K562 (cell line): ENCODE measurements around the gene FRMD4A. TPM values are rescaled to one million over a fixed set of nuclear protein-coding genes. Genes with fewer than 3 reads are reported as not detected.

Experiments
- ATAC-seq: fragments of 200-7000 bp; cut with Tn5 transposase; 3 replicates; pipeline ENCODE4 v1.9.1; 2020; ENCODE audit warnings: moderate library complexity
- BruUV-seq: library from RNA; stranded (reverse); fragments of 400-500 nt; replicated peaks from 2 replicates; lab custom pipeline; 2021; lab: Mats Ljungman, UMichigan
- CTCF ChIA-PET: fragments of 300-600 bp; formaldehyde crosslinking; extraction: SDS; loops from one replicate; lab custom pipeline; 2021; ENCODE audit warnings: low intra/inter-chr PET ratio; lab: Yijun Ruan, JAX
- POLR2A ChIA-PET: fragments of 300-600, 350-650 bp; sonication (Branson Sonifier 250); formaldehyde crosslinking; extraction: SDS; loops from one replicate; lab custom pipeline; 2021; ENCODE audit warnings: antibody characterized with exemption, inconsistent platforms; lab: Yijun Ruan, JAX
- DNase-seq, 4 experiments: peaks; one replicate each; pipeline versions ENCODE4 v3.0.0 to v3.0.0-alpha.2; 2011 to 2018; ENCODE audit warnings: low spot score in 3 of 4, mixed read lengths in 3 of 4; ENCODE audit errors: extremely low read depth in 1 of 4
- FAIRE-seq: peaks from 2 replicates; lab custom pipeline; 2011; peaks lifted over from hg19 to GRCh38; lab: Jason Lieb, UNC
- H2AFZ ChIP-seq: 2 replicates; pipeline ENCODE4 v1.6.0; 2011; ENCODE audit warnings: low read depth, low read length, control low read depth, inconsistent platforms
- H3K27ac ChIP-seq: fragments of 200-600 bp; 3 replicates; pipeline ENCODE4 v1.8.0; 2011; ENCODE audit warnings: low read depth, mild to moderate bottlenecking, control low read depth, inconsistent platforms, low read length, moderate library complexity, mixed read lengths; ENCODE audit errors: extremely low read depth
- H3K27me3 ChIP-seq, 2 experiments: fragments of 300-600 bp in 1 of 2; 2 replicates in 1 of 2; 3 replicates in 1 of 2; pipeline versions ENCODE4 v1.6.0 to v1.8.0; 2011; ENCODE audit warnings: inconsistent platforms in 2 of 2, low read length in 2 of 2, mild to moderate bottlenecking in 1 of 2, mixed read lengths in 1 of 2, moderate library complexity in 1 of 2; ENCODE audit not compliant: control insufficient read depth in 2 of 2, insufficient read depth in 2 of 2
- H3K36me3 ChIP-seq: fragments of 300-600 bp; 3 replicates; pipeline ENCODE4 v1.8.0; 2011; ENCODE audit warnings: mild to moderate bottlenecking, low read length, inconsistent platforms; ENCODE audit not compliant: control insufficient read depth, insufficient read depth
- H3K4me1 ChIP-seq, 2 experiments: fragments of 200-600 bp in 1 of 2; replicated peaks in 1 of 2; 2 replicates in 1 of 2; 3 replicates in 1 of 2; pipeline versions ENCODE4 v1.5.1 to v1.8.0; 2011; ENCODE audit warnings: inconsistent platforms in 2 of 2, low read length in 2 of 2, mild to moderate bottlenecking in 1 of 2, mixed read lengths in 1 of 2, moderate library complexity in 1 of 2; ENCODE audit not compliant: control insufficient read depth in 2 of 2, insufficient read depth in 2 of 2
- H3K4me2 ChIP-seq: 2 replicates; pipeline ENCODE4 v1.6.1; 2011; ENCODE audit warnings: low read length, control low read depth, inconsistent platforms, mixed read lengths; ENCODE audit not compliant: insufficient read depth
- H3K4me3 ChIP-seq: fragments of 200-600 bp; sonication (generic), shearing (Covaris generic); 2 replicates; pipeline ENCODE4 v1.5.1; 2016; ENCODE audit warnings: control low read depth, inconsistent platforms
- H3K79me2 ChIP-seq: fragments of 200-600 bp; 3 replicates; pipeline ENCODE4 v1.8.0; 2011; ENCODE audit warnings: low read length, inconsistent platforms; ENCODE audit not compliant: control insufficient read depth, insufficient read depth
- H3K9ac ChIP-seq, 2 experiments: 2 replicates each; pipeline versions ENCODE4 v1.6.0 to v1.6.1; 2011; ENCODE audit warnings: low read depth in 2 of 2, low read length in 2 of 2, control low read depth in 1 of 2, inconsistent platforms in 1 of 2, mild to moderate bottlenecking in 1 of 2, mixed read lengths in 1 of 2; ENCODE audit not compliant: insufficient read depth in 1 of 2
- H3K9me1 ChIP-seq: one replicate; pipeline ENCODE4 v1.6.0; 2011; ENCODE audit warnings: inconsistent platforms, mild to moderate bottlenecking, low read length, moderate library complexity; ENCODE audit not compliant: control insufficient read depth, insufficient read depth
- H3K9me3 ChIP-seq: replicated peaks from 2 replicates; pipeline ENCODE4 v1.5.1; 2011; ENCODE audit warnings: low read depth, low read length, inconsistent platforms; ENCODE audit not compliant: control insufficient read depth, insufficient read depth
- H4K20me1 ChIP-seq: replicated peaks from 2 replicates; pipeline ENCODE4 v1.6.1; 2011; ENCODE audit warnings: low read length, inconsistent platforms, mixed read lengths; ENCODE audit not compliant: control insufficient read depth, insufficient read depth
- ARID1B ChIP-seq: fragments of 450-650 bp; IDR thresholded peaks from 2 replicates; pipeline ENCODE4 v1.6.1; 2016; ENCODE audit warnings: antibody characterized with exemption, mild to moderate bottlenecking, inconsistent platforms
- BRD9 ChIP-seq: fragments of 450-650 bp; IDR thresholded peaks from 2 replicates; pipeline ENCODE4 v1.6.1; 2018; ENCODE audit warnings: low read depth; ENCODE audit not compliant: partially characterized antibody
- CHAMP1 ChIP-seq: fragments of 450-650 bp; IDR thresholded peaks from 2 replicates; pipeline ENCODE4 v1.6.1; 2016; ENCODE audit warnings: mild to moderate bottlenecking
- NFE2L1 ChIP-seq: fragments of 450-650 bp; IDR thresholded peaks from 2 replicates; pipeline ENCODE4 v1.6.1; 2016; ENCODE audit warnings: missing genetic modification characterization, low read depth, mild to moderate bottlenecking, missing compliant biosample characterization, moderate library complexity, borderline replicate concordance
- ZNF77 ChIP-seq: fragments of 250-450 bp; sonication (Bioruptor Pico); IDR thresholded peaks from 2 replicates; pipeline ENCODE4 v1.5.0; 2020
- WGBS: fragments of 100-300 bp; shearing (Covaris generic); methylation state at CpG from one replicate; pipeline ENCODE4 v1.1.6; 2016; ENCODE audit warnings: low coverage, mixed read lengths; ENCODE audit not compliant: insufficient coverage; ENCODE audit errors: missing lambda C conversion rate; 5-methylcytosine and 5-hydroxymethylcytosine counted together
- in situ Hi-C: fragments of 300-500 bp; cut with MboI; formaldehyde crosslinking; loops from 4 replicates; pipeline ENCODE4 v1.15.0; 2018; ENCODE audit warnings: inconsistent platforms, mixed read lengths
- intact Hi-C: fragments of 100-400 bp; cut with micrococcal nuclease; formaldehyde crosslinking; loops from 2 replicates; pipeline ENCODE4 v1.14.2; 2022
- polyA plus RNA-seq, 8 experiments: library from polyadenylated mRNA; depleted of rRNA in 4 of 8; stranded (reverse) in 5 of 8; unstranded in 3 of 8; fragments of >200 nt; fragmentation: Nextera tagmentation in 2 of 8; fragmentation: Illumina TruSeq in 1 of 8; extraction: Ambion mirVana in 2 of 8; extraction: Trizol in 1 of 8; gene quantifications; 2 replicates each; pipeline versions ENCODE4 v1.2.1 to v1.2.3, GENCODE V29; 2011 to 2014; ENCODE audit warnings: inconsistent platforms in 1 of 8, missing spikeins in 1 of 8
- total RNA-seq, 7 experiments: library from RNA; depleted of rRNA in 6 of 7; stranded (reverse); fragments of >200 nt in 6 of 7; fragmentation: Illumina TruSeq in 2 of 7; extraction: Trizol in 2 of 7; gene quantifications; 2 replicates each; pipeline versions ENCODE4 v1.2.1 to v1.2.3, GENCODE V29; 2011 to 2021; ENCODE audit warnings: low replicate concordance in 1 of 7

FRMD4A gene
- total and polyA plus RNA-seq, 9 of the 15 experiments (the other 6 are each of a cell fraction or from before 2014, with no cell fraction given), result 0.80 to 5.2 (median 3.0) TPM

GRCh38 chr10:14235566-14236195 lies 95.0 kb downstream of the FRMD4A start:
- WGBS, result under 1% methylated on average over 10 of the region's 11 CpGs
- no peaks in the 10 kb centered on the region for H3K9me3 ChIP-seq
- CTCF ChIA-PET, result no interaction called here
- no peaks in the 10 kb centered on the region for H3K79me2 ChIP-seq
- ATAC-seq (no peak), FAIRE-seq (no peak), DNase-seq (no peak)
- no peak overlapping the region for H3K4me3 ChIP-seq
- TF ChIP-seq ARID1B (no peak), NFE2L1 (no peak), BRD9 (no peak), CHAMP1 (no peak), ZNF77 (CRISPR knock-in tag) (no peak)
- H3K27ac ChIP-seq, result no peak overlapping the region
- H3K4me1 ChIP-seq, result no peaks in the 10 kb centered on the region
- H3K9me1 ChIP-seq, result no peaks in the 10 kb centered on the region
- H4K20me1 ChIP-seq, result no peaks in the 10 kb centered on the region
- BruUV-seq, result no TSS peak
- POLR2A ChIA-PET, result no interaction called here
- H3K4me2 ChIP-seq, result no peak overlapping the region
- no peak overlapping the region for H2AFZ ChIP-seq
- no peaks in the 10 kb centered on the region for H3K36me3 ChIP-seq
- no peak overlapping the region for H3K9ac ChIP-seq
- intact Hi-C loops (no loop called here), in situ Hi-C loops (no loop called here)
- peaks cover 5 to 32% of the 10 kb centered on the region in 2 experiments; a peak in 4 of 5 replicates for H3K27me3 ChIP-seq
